ENCODE data around the gene CENPW.

DNA sequence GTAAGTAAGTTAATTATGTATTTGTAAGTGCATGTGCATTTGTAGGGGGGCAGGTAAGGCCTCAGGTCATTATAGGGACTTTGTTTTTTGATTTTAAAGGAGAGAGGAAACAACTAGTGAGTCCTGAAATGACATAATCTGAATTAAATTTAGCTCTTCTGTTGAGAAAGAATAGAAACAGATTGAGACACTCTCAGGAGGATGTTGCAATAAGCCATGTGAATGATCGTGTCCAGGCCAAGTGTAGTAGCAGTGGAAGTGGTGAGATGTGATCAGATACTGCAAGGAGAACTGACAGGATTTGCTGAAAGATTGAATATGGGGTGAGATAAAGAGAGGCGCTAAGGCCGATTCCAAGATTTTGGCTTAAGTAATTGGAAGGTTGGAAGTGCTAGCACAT lies 2.6 kb upstream of the CENPW start:
- TF ChIP-seq POLR2A (IDR thresholded peaks at IDR 0.05; ENCODE audit: low read length), result no peak
- TF ChIP-seq GATA1 (IDR thresholded peaks at IDR 0.05; ENCODE audit: low read depth, low read length), result no peak

All from erythroblast (primary cell).